Central memory CD8-positive, alpha-beta T cell (primary cell): Measurements from ENCODE around the gene AOX1.
"Not testable (repeated sequence)": the region's sequence is repeated elsewhere in the genome, so short reads cannot be mapped to it uniquely, and the experiment has no call there.

Experiments used
- ATAC-seq: fragments of 150-1000 bp; cut with Tn5 transposase; replicated peaks from 2 replicates; pipeline ENCODE4 v1.10.0; 2022; ENCODE audit warnings: mild to moderate bottlenecking, moderate FRiP score, moderate number of reproducible peaks; ENCODE audit not compliant: poor library complexity, severe bottlenecking; ENCODE audit errors: extremely low read depth
- DNase-seq, 2 donors: peaks; one replicate each; pipeline ENCODE4 v3.0.0; 2021; ENCODE audit warnings: low spot score in 2 of 2
- H3K27ac Mint-ChIP-seq: one replicate; pipeline ENCODE4 v1.8.0; 2022; ENCODE audit warnings: low read depth, mild to moderate bottlenecking, moderate library complexity, mixed read lengths
- H3K27me3 Mint-ChIP-seq: one replicate; pipeline ENCODE4 v1.8.0; 2022; ENCODE audit warnings: mixed read lengths
- H3K36me3 Mint-ChIP-seq: one replicate; pipeline ENCODE4 v1.8.0; 2022; ENCODE audit warnings: mild to moderate bottlenecking, moderate library complexity, mixed read lengths; ENCODE audit not compliant: insufficient read depth
- H3K4me1 Mint-ChIP-seq: one replicate; pipeline ENCODE4 v1.8.0; 2022; ENCODE audit warnings: mixed read lengths
- H3K4me3 Mint-ChIP-seq: one replicate; pipeline ENCODE4 v1.8.0; 2022; ENCODE audit warnings: mild to moderate bottlenecking, moderate library complexity, mixed read lengths
- H3K9me3 Mint-ChIP-seq: one replicate; pipeline ENCODE4 v1.8.0; 2022; ENCODE audit warnings: mixed read lengths

Gene AOX1

DNA sequence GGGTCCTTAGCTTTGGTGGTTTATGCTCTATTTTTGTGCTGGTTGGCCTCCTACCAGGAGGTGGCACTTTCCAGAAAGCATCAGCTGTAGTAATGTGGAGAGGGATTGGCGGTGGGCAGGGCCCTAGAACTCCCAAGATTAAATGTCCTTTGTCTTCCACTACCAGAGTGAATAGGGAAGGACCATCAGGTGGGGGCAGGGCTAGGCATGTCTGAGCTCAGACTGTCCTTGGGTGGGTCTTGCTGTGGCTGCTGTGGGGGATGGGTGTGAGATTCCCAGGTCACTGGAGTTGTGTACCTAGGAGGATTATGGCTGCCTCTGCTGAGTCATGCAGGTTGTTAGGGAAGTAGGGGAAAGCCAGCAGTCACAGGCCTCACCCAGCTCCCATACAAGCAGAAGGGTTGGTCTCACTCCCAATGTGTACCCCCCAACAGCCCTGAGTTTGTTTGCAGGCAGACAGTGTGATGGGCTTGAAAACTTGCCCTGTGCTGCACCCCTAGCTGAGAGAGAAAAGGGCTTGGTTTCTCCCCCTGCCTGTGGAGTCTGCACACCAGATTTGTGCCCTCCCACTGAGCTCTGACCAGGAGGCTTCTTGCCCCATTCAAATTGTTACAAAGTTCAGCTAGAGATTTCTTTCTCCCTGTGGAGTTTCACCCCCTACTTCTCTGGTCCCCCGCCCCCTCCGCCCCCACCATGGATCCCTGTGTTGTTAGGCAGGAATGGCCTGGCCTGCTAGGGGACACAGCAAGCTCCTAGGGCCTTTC is 62.9 kb downstream of the AOX1 start:
- H3K27me3 Mint-ChIP-seq = peaks cover 63% of the 10 kb centered on the region
- H3K36me3 Mint-ChIP-seq, H3K4me1 Mint-ChIP-seq, DNase-seq, H3K27ac Mint-ChIP-seq, H3K9me3 Mint-ChIP-seq, H3K4me3 Mint-ChIP-seq, ATAC-seq: not testable (repeated sequence)

- DNase-seq (no peak), ATAC-seq (no peak)
- peaks cover 65% of the 10 kb centered on the region for H3K27me3 Mint-ChIP-seq
- no peak overlapping the region for H3K27ac Mint-ChIP-seq
- no peaks in the 10 kb centered on the region for H3K4me1 Mint-ChIP-seq
- no peaks in the 10 kb centered on the region for H3K36me3 Mint-ChIP-seq
- H3K9me3 Mint-ChIP-seq = no peaks in the 10 kb centered on the region
- H3K4me3 Mint-ChIP-seq = no peak overlapping the region
These were observed 63.9 kb downstream of the AOX1 start for GRCh38 chr2:200649724-200650123.

- no peak overlapping the region for H3K27ac Mint-ChIP-seq
- no peaks in the 10 kb centered on the region for H3K4me1 Mint-ChIP-seq
- no peaks in the 10 kb centered on the region for H3K9me3 Mint-ChIP-seq
- ATAC-seq (no peak), DNase-seq (no peak)
- H3K36me3 Mint-ChIP-seq = no peaks in the 10 kb centered on the region
- H3K27me3 Mint-ChIP-seq = peaks cover 66% of the 10 kb centered on the region
- no peak overlapping the region for H3K4me3 Mint-ChIP-seq
These were observed 64.4 kb downstream of the AOX1 start for GRCh38 chr2:200650195-200650594.

DNA sequence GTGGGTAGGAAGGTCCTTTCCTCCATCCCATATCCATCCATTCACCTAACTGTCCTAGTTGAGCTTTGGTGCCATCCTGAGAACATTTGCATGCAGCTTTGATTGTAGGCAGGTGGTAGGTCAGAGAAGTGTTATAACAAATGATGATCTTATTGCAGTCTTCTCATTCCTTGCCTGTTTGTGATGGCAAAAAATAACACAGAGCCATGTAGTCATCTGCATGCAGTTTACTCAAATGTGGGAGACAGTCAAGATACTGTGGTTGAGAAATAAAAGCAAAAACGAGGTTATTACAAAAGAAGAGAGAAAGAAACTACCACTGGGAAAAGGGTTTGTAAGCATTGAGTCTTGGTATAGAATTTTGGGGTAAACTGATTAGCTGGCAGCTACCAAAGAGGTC is 66.3 kb downstream of the AOX1 start:
- H3K9me3 Mint-ChIP-seq = no peaks in the 10 kb centered on the region
- no peak overlapping the region for H3K4me3 Mint-ChIP-seq

DNA sequence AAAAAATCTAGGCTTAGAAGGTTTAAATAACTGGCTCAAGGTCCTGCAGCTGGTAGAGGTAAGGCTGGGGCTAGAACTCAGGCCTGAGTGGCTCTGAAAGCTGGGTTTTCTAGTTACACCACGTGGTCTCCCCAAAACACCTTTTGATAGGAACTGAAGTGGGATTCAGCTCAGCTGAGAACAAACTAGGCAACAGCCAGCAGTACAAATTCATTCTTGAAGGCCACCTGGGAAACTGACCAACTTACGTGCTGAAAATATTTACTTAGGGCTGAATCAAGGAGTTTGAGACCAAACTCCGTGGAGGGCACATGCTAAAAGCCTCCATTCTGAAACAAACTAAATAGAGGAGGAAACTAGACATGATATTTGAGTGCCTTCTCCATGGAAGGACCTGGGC is 67.2 kb downstream of the AOX1 start:
- Mint-ChIP-seq H3K9me3 (no peaks in the 10 kb centered on the region), H3K27ac (no peak overlapping the region), H3K36me3 (no peaks in the 10 kb centered on the region), H3K4me1 (no peaks in the 10 kb centered on the region), H3K4me3 (no peak overlapping the region), H3K27me3 (peaks cover 74% of the 10 kb centered on the region)
- no peak for ATAC-seq
- no peak for DNase-seq

More for the DNA sequence above, 66.3 kb downstream of the AOX1 start:
- Mint-ChIP-seq H3K4me1 (no peaks in the 10 kb centered on the region), H3K27me3 (peaks cover 79% of the 10 kb centered on the region), H3K36me3 (no peaks in the 10 kb centered on the region), H3K27ac (no peak overlapping the region)
- DNase-seq (no peak), ATAC-seq (no peak)

- no peaks in the 10 kb centered on the region for H3K36me3 Mint-ChIP-seq
- H3K4me3 Mint-ChIP-seq = no peak overlapping the region
- no peak for ATAC-seq
- DNase-seq = no peak
- no peaks in the 10 kb centered on the region for H3K9me3 Mint-ChIP-seq
- no peak overlapping the region for H3K27ac Mint-ChIP-seq
- H3K27me3 Mint-ChIP-seq = peaks cover 76% of the 10 kb centered on the region
- no peaks in the 10 kb centered on the region for H3K4me1 Mint-ChIP-seq
These were observed 69.0 kb downstream of the AOX1 start for GRCh38 chr2:200654823-200655222.

DNA sequence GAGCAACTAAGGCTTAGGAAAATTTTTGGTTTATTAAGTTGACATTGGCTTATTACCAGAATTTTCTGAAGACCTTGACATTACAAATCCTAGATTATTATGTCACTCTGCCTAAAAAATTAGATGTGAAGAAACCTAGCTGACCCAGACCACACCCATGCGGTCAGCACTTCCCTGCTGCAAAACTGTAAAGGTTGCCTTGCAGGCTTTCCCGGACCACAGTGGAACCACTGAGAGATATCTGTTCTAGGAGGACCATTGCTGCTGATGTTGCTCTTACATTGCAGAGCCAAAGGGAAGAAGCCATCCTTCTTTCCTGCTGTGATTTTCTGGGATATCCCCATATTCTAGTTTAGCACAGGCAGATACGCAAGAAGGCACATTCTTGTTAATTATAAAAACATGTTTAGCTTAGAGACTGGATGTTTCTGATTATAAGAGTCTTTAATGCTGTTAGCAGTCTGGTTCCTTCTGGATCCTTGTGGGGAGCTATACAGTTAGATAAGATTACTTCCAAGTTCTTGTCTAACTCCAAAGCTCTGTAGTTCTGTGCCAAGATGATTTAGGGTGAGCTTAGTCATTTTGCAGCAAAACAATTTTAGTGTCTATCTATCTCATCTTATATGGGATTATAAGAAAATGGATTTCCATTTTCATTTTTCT is 70.2 kb downstream of the AOX1 start:
- Mint-ChIP-seq H3K27me3 (peaks cover 72% of the 10 kb centered on the region), H3K9me3 (no peaks in the 10 kb centered on the region), H3K4me1 (no peaks in the 10 kb centered on the region), H3K4me3 (no peak overlapping the region), H3K36me3 (no peaks in the 10 kb centered on the region), H3K27ac (no peak overlapping the region)
- DNase-seq = no peak
- ATAC-seq = no peak

DNA sequence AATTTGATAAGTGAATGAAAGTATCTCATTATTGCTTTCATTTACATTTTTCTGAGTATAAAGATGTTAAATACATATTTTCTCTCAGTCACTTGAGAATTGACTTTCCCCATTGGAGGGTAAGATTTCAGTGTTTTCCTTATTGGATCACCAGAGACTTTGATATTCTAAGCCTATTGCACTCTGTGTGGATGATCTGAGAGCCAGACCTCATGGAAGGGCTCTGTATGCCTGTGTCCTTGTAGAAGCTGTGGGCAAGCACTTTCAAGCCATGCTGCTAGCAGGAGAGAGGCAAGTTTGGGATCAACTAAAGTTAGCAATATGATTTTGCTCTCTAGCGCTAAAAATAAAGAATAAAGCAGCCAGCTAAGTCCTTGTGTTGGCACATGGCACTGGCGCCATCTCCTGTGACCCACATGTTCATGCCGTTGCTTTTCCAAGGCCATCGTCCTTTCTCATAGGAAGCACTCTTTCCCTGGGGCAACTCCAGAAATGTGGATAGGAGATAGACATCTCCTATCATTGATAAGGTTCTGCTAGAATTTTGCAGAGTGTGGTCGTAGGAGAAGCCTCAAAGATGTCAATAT is 72.6 kb downstream of the AOX1 start:
- H3K27me3 Mint-ChIP-seq = peaks cover 71% of the 10 kb centered on the region
- H3K4me3 Mint-ChIP-seq = no peak overlapping the region
- no peak overlapping the region for H3K27ac Mint-ChIP-seq
- DNase-seq = no peak
- no peaks in the 10 kb centered on the region for H3K36me3 Mint-ChIP-seq
- no peak for ATAC-seq
- no peaks in the 10 kb centered on the region for H3K9me3 Mint-ChIP-seq
- no peaks in the 10 kb centered on the region for H3K4me1 Mint-ChIP-seq

DNA sequence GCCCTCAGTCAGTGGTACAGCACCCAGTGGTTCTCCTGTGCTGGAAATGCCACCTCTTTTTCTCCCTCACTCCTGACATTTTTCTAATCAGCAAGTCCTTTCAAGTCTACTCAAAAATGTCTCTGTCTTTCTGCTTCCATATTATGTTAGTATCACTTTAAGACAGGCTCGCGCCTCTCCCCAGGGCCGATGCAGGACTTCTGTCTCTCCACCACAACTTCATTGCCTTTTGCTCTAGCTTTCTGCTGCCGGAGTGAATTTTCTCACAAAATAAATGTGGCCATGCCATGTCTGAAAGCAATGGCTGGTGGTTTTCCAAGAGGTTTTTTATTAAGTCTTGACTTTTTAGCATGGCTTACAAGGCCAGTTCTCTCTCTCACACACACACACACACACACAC is 73.6 kb downstream of the AOX1 start:
- Mint-ChIP-seq H3K36me3 (no peaks in the 10 kb centered on the region), H3K27ac (no peak overlapping the region), H3K27me3 (peaks cover 66% of the 10 kb centered on the region), H3K4me3 (no peak overlapping the region), H3K9me3 (no peaks in the 10 kb centered on the region), H3K4me1 (no peaks in the 10 kb centered on the region)
- DNase-seq (no peak), ATAC-seq (no peak)

- ATAC-seq (no peak), DNase-seq (no peak)
- peaks cover 52% of the 10 kb centered on the region for H3K27me3 Mint-ChIP-seq
- no peaks in the 10 kb centered on the region for H3K36me3 Mint-ChIP-seq
- H3K9me3 Mint-ChIP-seq = no peaks in the 10 kb centered on the region
- H3K4me1 Mint-ChIP-seq = no peaks in the 10 kb centered on the region
- no peak overlapping the region for H3K4me3 Mint-ChIP-seq
- H3K27ac Mint-ChIP-seq = no peak overlapping the region
These were observed 75.7 kb downstream of the AOX1 start for GRCh38 chr2:200661477-200661876.

DNA sequence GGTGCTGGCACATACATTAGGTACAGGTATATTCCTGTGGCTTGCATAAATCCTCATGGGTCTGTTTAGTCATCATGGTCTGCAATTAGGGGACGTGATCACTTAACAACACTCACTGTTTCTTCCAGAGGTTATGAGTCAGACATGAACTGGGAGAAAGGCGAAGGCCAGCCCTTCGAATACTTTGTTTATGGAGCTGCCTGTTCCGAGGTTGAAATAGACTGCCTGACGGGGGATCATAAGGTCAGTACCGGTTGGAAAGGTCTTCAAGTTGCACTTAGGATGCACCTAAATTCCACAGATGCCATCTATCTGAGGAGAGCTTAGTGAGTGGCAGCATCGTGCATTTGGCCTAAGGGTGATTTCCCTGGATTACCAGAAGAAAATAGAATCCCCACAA is 76.9 kb downstream of the AOX1 start:
- no peaks in the 10 kb centered on the region for H3K36me3 Mint-ChIP-seq
- H3K27ac Mint-ChIP-seq = no peak overlapping the region
- DNase-seq (no peak), ATAC-seq (no peak)
- no peaks in the 10 kb centered on the region for H3K9me3 Mint-ChIP-seq
- no peak overlapping the region for H3K4me3 Mint-ChIP-seq
- peaks cover 45% of the 10 kb centered on the region for H3K27me3 Mint-ChIP-seq
- no peaks in the 10 kb centered on the region for H3K4me1 Mint-ChIP-seq

DNA sequence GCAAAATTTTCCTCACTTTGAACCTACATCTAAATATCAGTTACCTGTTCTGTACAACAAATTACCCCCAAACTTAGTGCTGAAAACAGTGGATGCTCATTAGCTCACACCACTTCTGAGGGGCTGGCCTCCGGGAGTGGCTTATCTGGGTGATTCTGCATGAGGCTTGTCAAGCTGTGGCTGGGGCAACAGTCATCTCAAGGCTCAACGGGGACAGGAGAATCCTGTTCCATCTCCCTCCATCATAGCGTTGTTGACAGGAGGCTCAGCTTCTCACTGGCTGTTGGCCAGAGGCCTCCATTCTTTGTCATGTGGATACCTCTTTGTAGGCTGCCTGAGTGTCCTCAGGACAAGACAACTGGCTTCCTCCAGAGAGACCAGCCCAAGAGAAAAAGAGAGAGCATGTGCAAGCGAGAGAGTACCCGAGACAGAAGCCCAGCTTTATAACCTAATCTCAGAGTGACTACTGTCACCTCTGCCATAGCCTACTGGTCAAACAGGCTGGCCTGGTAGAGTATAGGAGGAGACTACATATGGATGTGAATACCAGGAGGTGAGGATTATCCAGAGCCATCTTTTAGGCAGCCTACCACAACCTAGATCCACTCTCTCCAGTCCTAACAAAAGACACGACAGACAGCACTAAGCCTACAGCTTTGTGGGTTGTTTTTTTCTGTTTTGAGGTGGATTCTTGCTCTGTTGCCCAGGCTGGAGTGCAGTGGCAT is 79.1 kb downstream of the AOX1 start:
- Mint-ChIP-seq H3K27ac (no peak overlapping the region), H3K27me3 (peaks cover 34% of the 10 kb centered on the region), H3K36me3 (no peaks in the 10 kb centered on the region), H3K4me1 (no peaks in the 10 kb centered on the region), H3K4me3 (no peak overlapping the region), H3K9me3 (no peaks in the 10 kb centered on the region)
- no peak for DNase-seq
- no peak for ATAC-seq
